CD4-positive, alpha-beta T cell treated with Interleukin-17A for 1 hour (primary cell): ENCODE results near the gene CERK.
"Not testable (repeated sequence)": the region's sequence is repeated elsewhere in the genome, so short reads cannot be mapped to it uniquely, and the experiment has no call there.

Experiments
- DNase-seq: peaks from one replicate; pipeline ENCODE4 v3.0.0-alpha.2; 2020

The CERK gene

DNA sequence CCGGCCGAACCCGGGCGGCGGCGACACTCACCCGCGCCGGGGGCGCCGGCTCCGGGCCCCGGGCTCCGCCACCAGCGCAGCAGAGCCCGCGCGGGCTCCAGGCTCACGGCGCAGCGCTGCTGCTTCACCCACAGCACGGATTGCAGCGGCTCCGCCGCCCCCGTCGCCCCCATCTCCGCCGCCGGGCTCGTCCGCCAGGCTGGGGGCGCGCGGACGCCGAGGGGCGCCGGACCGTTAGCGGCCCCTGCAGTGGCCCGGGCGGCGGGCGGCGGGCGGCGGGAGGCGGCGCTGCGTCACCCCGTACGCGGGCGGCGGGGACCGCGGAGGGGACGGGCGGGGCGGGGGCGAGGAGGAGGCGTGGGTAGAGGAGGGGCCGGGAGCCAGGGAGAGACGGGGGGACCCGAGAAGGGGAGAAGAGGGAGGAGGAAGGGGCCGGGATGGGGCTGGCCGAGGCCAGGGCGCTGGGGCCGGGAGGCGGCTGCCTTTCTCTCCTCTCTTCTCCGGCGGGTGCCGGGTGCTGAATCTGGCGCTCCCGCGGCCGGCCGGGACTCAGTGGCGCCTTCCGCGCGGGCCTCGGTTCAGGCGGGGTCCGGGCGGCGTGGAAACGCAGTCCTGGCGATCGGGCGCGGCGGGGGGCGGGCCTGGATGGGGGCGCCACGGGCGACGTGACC is at the start of gene CERK:
Gene CERK (minus strand): TSS at position 277 of the 671 bp plus-strand sequence. CDS start 104 bp downstream, at position 173.
- peak; percentile 75 for DNase-seq

DNA sequence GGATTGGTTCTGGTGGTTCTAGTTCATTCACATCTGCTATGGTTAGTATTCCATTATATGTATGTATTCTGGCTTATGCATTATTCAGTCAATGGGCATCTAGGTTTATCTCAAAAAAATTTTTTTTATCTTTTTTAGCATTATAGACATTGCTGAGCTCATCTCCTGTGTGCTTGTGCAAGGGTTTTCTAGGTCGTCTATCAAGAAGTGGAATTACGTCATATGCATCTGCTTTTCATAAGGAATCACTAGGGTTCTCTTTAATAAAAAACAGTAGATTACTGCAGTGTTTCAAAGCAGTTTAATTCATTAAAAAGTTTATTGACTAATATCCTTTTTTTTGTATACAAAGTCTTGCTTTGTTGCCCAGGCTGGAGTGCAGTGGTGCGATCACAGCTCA is 45.7 kb upstream of the CERK start:
- no peak for DNase-seq

- DNase-seq = not testable (repeated sequence)
Measured at GRCh38 chr22:46782200-46782599, 44.1 kb upstream of the CERK start.

- DNase-seq = no peak
Measured at GRCh38 chr22:46781291-46781690, 43.2 kb upstream of the CERK start.

DNA sequence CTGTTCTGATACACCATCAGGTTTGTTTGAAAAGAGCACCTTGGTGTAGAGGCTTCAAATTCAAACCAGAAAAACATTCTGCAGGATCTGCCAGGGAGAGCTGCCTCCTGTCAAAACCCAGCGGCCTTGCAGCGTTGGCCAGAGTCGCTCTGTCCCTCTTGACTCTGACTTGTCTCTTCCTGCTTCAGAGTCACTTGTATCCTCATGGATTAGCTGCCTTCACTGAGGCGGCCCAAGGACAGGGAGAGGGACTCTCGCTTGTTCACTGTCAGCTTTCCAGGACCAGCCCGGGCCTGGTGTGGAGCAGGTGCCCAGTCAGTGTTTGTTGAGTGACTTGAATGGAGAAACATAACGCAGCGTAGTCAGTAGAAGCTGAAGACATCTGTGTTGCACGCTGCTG is 42.4 kb upstream of the CERK start:
- no peak for DNase-seq

- DNase-seq = no peak
Measured at GRCh38 chr22:46779651-46780050, 41.6 kb upstream of the CERK start.

DNA sequence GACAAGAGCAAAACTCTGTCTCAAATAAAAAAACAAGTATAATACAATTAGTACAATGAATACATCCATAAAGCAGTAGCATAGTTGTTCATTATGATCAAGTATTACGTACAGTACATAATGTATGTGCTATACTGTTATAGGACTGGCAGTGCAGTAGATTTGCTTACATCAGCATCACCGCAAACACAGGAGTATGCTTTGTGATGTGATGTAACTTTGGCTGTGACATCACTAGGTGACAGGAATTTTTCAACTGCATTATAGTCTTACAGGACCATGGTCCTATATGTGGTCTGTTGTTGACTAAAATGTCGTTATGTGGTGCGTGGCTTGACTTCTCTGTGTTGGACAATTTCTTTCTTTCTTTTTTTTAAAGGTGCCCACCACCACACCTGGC is 41.0 kb upstream of the CERK start:
- no peak for DNase-seq

- DNase-seq = peak; percentile 19
Measured at GRCh38 chr22:46777609-46777970, 39.5 kb upstream of the CERK start.

GRCh38 chr22:46776876-46777608 is 39.0 kb upstream of the CERK start:
- DNase-seq = no peak

- no peak for DNase-seq
Measured at GRCh38 chr22:46775850-46776826, 38.1 kb upstream of the CERK start.

DNA sequence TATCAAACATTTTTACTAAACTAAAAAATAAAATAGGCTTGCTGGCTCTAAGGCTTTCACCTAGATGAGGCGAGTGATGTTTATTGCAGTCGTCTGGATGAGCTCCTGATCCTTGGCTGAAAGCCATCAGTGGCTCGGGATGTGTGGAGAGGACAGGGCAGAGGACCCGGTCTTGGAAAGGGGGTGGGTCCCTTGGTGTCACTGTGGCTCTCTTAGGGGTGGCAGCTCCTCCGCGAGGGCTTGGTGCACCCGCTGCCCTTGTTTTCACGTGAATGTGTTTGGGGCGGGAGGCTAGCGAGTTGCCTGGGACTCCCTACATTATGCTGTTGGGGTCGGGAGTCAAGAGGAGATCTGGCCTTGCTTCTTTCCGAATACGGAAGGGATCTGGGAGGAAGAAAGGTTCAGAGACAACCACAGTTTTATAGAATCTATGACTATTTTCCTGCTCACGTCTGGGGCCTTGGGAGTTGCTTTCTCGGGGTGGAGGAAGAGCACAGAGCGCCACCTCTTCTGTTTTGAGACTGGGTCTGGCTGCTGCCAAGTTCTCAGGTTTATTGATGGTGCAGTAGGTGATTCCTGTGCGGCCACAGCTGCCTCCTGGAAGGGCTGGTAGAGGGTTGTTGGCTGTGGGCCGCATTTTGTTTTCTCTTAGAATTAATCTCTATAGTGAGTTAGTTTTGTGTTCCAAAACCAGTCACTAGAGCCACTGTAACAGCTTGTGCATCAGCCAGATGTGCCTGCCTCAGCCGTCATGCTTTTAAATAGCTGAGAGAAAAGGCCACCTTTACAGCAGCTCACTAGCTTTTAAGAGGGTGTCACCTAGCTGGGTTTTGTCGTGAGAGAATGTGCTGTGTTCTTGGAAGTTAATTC is 37.2 kb upstream of the CERK start:
- no peak for DNase-seq

DNA sequence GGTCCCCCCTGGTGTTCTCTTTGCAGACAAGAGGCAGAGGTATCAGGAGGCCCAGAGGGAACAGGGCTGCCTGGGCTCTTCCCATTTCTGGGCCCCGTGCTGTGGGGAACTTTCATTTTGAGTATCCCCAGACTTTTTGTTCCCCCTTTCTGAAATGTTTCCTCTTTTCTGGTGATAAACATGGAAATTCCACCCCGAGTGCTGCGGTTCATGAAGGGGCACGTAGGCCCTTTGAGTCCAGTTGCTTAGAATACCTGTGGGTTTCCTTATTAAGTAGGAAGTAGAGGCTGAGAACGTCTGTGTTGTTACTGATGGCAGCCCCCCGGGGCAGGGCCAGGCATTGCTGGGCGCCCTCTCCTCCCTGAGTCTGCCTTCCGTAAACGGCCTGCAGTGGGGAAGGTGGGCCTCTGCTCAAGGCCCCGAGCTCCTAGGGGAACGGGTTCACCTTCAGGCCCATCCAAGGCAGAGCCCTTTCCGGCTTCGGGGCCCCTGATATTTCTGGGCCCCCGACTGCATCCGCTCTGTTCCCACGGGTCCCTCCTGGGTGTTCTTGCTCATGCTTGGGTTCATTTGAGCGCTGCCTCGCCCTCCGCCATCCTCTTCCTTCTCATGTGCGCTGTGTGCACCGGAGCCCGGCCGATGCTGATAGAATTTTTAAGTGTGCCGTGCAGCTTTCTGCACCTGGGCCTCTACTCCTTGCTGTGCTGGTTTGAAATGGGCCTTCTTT is 36.4 kb upstream of the CERK start:
- peak; percentile 36 for DNase-seq

- no peak for DNase-seq
Measured at GRCh38 chr22:46773076-46773475, 35.0 kb upstream of the CERK start.

DNA sequence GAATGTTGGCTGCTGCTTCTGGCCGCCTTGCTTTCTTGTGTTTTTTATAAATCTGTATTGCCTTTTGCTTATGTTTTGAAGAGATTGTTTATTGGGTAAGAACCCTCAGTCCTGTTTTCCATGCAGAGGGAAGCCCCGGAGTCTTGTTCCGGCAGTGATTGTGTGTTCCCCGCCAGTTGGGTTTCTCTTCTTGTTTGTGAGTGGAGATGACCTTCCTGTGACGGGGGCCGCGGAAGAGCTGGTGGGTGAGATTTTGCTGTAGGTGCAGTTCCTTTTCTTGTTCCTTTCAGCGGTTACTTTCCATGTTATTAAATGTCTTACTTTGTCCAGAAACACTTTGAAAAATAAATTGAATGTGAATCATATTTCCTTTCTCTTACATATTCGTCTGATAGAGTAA is 32.7 kb upstream of the CERK start:
- DNase-seq = peak; percentile 26

GRCh38 chr22:46770151-46770641 is 32.1 kb upstream of the CERK start:
- DNase-seq = no peak

DNA sequence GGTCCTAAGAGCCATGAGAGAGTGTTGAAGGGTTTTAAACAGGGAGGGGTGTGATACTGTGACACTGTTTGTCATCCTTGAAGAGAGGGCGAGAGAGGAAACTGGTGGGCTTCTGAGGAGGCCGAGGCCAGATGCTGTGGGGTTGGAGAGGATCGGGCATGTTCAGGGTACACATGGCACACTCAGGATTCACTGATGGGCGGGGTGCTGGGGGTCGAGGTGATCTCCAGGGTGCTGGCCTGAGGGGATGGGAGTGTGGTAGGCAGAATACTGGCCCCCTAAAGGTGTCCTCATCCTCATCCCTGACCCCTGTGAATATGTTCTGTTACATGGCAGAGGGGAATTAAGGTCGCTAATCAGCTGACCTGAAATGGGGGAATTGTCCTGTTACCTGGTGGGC is 31.7 kb upstream of the CERK start:
- DNase-seq = no peak

GRCh38 chr22:46769191-46769675 is 31.2 kb upstream of the CERK start:
- DNase-seq = no peak

DNA sequence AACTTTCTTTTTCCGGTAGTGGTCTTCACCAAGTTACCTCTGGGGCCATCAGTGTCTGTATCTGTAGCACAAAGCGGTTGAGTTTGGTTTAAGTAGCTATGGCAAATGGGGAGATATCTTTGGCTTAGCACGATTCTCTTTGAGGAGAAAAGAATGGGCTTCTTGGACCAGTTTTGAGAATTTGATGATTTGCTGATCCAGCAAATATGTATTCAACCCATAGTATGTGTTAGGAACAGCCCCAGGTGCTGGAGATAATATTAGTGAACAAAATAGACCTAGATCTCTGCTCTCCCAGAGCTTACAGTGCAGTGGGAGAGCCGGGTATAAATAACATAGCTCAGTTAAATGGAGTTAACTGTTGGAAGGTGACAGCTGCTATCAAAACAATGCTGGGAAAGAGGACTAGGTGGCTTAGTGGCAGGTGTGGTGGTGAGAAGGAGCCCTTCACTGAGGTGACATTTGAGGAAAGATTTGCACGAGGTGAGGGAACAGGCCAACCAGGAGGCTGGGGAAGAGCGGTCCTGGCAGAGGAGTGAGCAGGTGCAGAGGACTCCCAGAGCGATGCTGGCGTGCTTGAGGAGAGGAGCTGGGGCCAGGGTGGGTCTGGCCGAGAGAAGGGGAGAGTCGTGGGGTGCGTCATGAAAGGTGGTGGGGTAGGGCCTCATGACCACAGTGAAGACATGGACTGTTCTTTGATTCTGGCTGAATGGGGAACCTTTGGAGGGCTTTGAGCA is 29.4 kb upstream of the CERK start:
- DNase-seq = no peak

DNA sequence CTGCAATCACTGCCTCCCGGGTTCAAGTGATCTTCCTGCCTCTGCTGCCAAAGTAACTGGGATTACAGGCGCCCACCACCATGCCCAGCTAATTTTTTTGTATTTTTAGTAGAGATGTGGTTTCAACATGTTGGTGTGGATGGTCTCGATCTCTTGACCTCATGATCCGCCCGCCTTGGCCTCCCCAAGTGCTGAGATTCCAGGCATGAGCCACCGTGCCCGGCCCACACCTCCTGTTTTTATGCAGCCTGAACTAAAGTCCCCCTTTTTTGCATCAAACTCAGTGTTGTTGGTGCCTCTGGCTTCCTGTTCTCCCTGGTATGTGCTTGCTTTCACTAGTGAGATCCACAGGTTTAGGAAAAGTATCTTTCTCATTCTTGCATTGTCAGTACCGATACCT is 28.6 kb upstream of the CERK start:
- no peak for DNase-seq

DNA sequence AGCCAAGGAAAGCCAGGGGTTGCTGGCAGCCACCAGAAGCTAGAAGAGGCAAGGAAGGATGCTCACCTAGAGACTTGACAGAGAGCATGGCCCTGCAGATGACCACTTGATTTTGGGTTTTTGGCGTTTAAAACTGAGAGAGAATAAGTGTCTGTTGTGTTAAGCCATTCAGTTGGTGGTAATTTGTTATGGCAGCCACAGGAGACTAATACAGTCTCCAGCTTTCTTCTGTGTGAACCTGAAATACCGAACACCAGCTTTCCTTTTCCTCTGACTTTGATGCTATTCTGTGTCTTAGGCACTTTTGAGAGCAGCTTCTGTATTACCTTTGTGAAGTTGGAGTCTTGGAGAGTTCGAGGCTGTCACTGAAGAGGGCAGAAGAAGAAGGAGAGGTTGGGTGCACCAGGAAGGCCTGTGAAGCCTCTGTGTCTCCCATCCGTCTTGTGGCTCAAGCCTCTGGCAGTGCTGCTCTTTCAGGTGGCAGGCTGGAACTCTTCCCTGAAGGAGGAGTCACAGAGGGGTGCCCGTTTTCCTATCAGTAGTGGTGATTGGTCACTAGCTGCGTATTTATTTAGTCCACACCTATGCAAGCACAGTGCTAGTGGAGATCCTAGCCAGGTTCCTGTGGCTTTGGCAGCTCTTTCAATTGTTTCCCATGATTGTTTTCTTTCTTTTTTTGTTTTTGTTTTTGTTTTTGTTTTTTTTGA is 26.9 kb upstream of the CERK start:
- no peak for DNase-seq
